Measurements from ENCODE around the gene CRYZL1.
"Not testable (repeated sequence)": the region's sequence is repeated elsewhere in the genome, so short reads cannot be mapped to it uniquely, and the experiment has no call there.

Gene CRYZL1

GRCh38 chr21:33619726-33620125 is 21.8 kb downstream of the CRYZL1 start:
- DNase-seq = no peak

DNA sequence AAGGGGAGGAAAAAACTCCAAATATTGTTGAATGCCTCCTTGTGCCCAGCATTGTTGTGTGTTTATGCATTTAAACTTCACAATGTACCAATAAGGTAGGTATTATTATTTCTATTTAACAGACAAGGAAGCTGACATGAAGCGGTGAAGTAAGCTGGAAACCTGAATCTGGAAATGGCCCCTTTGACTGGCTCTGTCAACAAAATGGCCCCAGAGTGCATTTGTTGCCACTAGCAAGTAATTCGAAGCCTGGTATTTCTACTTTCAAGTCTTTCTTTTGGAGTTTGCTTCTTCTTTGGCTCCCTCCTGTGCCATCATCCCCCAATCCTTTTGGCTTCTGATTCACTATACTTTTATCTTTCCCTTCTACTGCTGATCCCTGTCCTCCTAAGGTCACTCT is 23.1 kb downstream of the CRYZL1 start:
- DNase-seq = no peak

DNA sequence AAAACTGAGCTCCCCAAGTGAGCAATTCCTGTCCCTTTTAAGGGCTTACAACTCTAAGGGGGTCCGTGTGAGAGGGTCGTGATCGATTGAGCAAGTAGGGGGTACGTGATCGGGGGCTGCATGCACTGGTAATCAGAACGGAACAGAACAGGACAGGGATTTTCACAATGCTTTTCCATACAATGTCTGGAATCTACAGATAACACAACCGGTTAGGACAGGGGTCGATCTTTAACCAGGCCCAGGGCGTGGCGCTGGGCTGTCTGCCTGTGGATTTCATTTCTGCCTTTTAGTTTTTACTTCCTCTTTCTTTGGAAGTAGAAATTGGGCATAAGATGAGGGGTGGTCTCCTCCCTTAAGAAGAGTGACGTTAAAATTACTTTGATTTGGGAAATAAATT is 24.0 kb downstream of the CRYZL1 start:
- DNase-seq = not testable (repeated sequence)

DNA sequence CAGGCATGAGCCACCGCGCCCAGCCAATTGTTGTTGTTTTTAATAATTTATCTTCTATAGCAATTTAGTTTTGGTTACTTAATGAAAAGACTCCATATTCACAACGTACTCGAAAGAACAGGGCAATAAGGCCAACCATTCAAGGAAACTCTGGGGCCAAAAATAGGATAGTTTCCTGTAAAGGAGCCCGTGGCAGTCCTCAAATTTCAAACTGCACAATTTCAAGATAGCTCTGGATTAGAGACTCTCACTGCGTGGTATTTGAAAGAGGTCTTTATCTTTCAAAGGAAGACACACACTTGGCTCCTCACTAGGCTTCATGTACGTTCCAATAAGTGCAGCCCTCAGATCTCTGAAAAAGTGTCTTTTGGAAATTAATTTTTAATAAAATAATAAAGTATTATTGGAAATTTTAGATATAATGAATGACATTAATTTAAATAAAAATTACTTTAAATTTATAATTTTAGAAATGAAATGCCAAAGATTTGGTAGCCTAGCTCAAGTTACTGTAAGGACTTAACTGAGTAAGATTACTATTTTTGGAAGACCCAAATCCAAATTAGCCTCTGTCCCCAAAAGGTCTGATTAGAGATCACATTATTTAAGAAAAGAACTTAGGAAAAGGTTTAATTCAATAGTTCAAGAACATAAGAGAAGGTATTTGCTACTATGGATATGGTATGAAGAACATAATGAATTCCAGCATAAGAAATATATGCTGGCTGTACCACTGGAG is 30.4 kb downstream of the CRYZL1 start:
- DNase-seq = no peak

GRCh38 chr21:33608559-33608958 is 33.0 kb downstream of the CRYZL1 start:
- no peak for DNase-seq

- DNase-seq = no peak
These were observed 43.5 kb downstream of the CRYZL1 start for GRCh38 chr21:33598051-33598450.

DNA sequence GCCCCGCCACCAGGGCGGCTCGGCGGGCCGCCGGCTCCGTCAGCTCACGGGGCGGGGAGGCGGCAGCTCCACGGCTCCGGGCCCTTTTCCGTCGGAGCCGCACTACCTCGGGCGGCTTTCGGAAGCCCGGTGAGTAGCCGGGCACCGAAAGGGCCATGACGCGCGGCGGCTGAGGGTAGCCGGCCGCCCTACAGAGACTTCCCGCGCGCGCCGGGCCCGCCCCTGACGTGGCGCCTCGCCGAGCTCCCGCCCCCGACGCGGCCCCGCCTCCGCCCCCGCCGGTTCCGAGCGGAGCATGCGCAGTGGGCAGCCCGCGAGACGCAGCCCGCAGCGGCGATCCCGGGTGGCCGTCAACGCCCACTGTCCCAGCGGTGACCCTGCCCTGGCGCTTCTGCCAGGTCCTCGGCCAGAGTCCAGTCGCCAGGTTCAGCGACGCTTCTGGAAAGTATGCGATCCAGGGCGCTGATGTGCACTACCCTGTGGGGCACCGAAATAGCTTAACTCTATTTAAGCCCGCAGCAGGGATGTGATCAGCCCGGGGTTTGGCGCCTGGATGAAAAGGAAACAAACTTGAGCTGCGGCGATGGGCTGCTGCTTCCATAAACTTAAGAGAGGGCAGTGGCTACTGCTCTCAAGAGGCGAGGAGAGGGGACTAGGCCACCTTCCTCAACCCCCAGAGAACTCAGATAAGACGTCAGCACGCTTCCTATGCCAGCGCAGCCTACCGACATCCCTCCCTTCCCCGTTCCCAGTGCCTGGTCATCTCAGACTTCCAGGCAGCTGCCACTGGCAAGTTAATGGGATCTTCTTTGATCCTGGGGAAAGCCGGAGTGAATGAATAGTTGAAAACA is 52.8 kb downstream of the CRYZL1 start, which contains the start of gene DONSON:
Gene DONSON, minus strand, starts transcription at position 200 of the 851 bp plus-strand sequence. Its CDS starts 43 bp downstream, at position 157.
- DNase-seq = peak; percentile 84

DNA sequence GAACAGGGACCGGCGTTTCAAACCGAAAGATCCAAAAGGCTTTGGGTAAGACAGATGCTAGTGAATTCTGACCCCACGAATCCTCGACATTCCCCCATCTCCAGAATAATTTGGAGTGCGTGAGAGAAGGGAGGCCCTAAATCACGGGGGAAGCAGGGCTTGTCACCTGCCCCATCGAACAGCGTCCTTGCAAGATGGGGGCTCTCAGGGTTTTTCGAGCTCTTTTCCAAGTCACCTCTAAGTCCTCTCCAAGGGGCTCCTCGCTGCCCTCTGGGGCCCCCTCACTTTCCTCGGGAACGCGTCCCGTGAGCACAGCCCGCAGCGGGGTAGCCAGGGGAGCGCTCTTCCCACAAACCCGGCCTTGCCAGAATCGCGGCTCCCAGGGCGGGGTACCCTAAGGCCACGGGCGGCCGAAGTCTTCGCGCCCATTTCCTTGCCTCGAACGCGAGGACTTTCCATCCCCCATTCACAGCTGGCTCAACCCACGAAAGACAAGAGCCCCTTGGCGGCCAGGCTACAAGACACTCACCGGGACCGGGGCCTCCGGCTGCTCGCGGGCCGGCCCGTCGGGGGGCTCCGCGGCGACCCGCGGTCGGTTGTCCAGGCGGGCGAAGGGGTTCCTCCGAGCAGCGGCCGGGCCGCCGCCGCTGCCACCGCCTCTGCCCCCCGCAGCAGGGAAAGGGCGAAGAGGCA is 53.6 kb downstream of the CRYZL1 start:
- DNase-seq = no peak

DNA sequence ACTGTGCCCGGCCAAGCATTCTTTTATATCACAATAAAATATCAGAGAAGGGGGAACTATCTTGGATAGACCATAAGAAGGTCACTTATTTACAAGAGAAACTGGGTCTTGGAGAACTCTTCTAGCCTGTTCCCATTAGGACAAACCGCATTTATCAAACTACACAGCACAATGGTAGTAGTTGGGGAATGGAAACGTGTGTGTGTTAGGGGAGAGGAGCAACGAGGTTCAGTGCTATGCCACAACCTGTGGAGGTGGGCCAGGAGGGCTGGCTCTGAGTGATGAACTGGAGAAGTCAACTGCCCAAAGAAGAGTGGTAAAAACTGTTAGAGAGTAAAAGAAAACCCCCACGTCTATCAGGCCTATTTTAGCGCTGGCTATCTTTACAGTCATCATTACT is 54.6 kb downstream of the CRYZL1 start:
- DNase-seq = no peak

DNA sequence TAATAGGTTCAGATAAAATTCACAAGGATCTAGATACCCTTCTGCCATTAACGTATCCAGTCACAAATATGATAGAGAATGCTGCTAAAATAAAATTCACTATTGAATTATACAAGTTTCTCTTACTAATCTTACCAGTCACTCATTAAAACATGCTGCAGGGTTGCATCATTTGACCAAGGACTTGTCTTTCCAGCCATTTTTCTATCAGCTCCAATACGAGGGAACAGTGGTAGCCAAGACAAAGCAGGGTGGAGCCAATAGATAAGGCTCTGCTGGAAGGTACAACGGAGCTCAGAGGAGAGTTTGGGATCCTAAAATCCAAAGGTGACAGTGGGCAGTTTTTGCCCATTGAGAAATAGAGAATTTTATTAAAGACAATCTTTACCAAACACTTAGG is 57.1 kb downstream of the CRYZL1 start:
- DNase-seq = no peak

DNA sequence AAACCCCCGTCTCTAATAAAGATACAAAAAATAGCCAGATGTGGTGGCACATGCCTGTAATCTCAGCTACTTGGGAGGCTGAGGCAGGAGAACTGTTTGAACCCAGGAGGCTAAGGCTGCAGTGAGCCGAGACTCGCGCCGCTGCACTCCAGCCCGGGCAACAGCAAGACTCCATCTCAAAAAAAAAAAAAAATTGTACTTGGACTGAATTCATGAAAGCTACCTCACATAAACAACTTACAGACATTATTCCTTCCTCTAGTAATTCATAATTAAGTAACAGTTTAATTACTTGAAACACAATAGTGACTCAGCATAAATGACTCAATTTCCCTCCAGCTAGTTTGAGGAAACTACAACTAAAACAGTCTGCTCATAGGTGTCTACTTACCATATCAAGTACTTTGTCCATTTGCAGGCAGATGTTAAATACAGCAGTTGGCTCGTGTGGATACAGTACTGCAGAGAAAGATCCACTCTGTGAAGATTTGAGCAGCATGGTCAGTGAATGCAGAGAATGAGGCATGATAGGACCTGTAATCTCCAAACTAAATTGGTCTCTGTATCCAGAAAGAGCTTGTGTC is 62.5 kb downstream of the CRYZL1 start:
- no peak for DNase-seq

DNA sequence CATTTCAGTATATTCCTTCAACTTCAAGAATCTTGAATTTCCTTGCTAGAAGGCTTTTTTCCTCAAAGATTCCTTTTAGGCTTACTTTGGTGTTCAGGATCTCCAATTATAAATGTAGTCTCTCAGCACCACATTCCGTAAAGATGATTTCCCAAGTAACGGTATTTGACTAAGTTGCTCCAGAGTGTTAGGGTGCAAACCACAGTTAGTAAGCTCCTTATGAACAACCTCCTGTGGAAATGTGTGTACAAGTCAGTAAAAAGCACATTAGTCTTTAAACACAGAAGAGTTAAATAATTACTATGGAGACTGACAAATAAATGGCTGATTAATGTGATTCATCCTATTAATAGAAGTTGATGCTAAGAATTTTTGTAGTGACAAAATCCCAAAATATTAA is 63.3 kb downstream of the CRYZL1 start:
- DNase-seq = no peak

- DNase-seq = not testable (repeated sequence)
These were observed 64.8 kb downstream of the CRYZL1 start for GRCh38 chr21:33576741-33577141.

GRCh38 chr21:33572350-33572749 is 69.2 kb downstream of the CRYZL1 start:
- no peak for DNase-seq

GRCh38 chr21:33569991-33570390 is 71.5 kb downstream of the CRYZL1 start:
- DNase-seq = no peak

DNA sequence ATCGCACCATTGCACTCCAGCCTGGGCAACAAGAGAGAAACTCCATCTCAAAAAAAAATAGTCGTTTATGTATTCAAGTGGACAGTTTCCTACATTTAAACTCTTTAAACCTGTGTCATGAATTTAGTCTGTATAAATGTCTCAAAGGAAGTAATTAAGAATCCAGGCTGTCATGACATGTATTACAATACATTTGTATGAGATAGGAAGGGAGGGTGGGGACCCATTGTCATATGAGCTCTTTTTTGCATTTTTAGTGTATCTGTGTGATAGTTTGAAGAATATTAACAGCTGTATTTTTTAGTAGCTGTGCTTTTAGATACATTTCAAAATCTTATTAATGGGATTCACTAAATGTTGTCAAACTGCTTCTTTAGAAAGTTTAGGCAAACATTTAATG is 73.1 kb downstream of the CRYZL1 start:
- DNase-seq = no peak

DNA sequence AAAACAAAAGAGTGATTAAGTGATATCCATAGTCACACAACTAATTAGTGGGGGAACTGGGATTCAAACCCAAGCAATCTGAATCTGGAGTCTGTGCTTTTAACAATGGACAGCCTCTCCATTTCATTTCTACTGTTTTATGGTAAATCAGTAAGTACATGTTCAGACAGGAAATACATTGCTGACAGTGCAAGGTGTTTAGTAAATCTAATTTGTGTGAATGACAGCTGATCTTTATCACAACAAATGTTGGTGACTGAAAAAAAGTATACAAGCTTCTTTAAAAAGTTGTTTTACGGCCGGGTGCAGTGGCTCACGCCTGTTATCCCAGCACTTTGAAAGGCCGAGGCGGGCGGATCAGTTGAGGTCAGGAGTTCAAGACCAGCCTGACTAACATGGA is 73.6 kb downstream of the CRYZL1 start:
- no peak for DNase-seq

DNA sequence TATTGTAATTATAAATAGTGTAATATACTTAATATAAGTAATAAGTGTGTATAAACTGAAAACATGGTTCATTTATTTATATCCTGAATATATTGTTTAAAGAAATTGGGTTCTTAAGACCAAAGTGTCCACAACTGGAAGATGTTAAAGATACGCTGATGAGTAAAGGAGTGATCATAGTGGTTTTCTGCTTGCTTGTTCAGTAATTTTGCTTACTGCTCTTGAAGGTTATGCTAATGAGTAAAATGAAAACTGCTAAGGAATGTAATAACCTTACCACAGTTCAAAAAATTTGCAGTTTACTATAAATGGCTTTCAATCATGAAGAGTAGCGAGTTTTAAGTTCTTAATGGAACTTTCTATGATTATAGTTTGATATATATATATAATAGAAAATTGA is 75.0 kb downstream of the CRYZL1 start:
- DNase-seq = no peak

GRCh38 chr21:33562389-33562788 is 79.2 kb downstream of the CRYZL1 start:
- DNase-seq = no peak

DNA sequence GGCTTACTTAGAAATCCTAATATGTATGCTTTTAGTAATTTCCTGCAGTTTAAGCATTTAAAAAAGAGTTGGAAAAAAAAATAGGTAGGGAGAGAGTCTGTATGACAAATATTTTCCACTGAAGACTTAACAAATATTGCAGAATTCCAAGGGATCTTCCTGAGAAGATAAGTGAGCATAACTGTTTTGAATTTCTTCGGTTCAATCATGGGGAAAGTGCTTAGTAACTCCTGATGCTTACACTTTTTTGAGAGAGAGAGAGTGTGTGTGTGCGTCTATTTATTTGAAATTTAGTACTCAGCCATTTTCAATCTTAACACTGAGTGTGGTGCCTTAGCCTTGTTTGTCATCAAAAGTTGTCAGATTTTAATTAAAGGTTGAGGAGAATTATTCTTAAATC is 80.2 kb downstream of the CRYZL1 start:
- no peak for DNase-seq

DNA sequence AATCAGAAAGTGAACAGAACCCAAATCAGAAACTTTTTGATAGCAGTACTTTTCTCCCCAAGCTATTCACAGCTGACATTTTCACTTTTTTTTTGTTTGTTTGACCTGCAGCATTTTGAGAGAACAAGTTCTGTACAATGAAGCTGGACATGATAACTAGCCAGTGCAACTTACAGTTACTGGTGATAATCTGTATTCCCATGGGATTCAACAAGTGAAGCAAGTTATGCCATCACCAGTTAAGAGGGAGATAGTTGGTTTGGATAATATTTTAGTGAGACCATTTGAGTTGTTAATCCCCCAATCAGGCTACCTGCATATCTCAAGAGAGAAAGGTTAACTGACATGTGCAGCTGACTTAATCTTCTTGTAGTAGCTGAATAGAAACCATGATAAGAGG is 80.6 kb downstream of the CRYZL1 start:
- DNase-seq = no peak

DNA sequence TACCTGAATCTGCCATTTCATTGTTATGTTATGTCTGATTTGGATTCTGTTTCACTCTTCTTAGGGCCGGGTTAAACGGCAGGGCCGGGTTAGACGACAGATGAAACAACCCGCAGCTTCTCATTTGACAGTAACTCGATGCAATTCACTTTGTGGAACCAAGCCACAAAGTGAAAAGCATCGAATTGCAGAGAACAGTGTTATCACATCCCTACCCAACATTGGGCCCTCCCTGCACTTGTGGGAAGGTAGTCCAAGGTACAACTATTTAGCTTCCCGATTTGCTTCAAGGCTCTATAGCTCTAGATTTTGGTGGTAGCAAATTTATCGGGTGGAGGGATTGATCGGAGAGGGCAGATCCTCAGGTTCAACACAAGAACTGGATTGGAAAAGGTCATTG is 81.7 kb downstream of the CRYZL1 start:
- DNase-seq = no peak

- DNase-seq = no peak
These were observed 82.6 kb downstream of the CRYZL1 start for GRCh38 chr21:33558777-33559421.
